IgD-negative memory B cell (primary cell): ENCODE results near the gene SETX. TPM values are rescaled to one million over a fixed set of nuclear protein-coding genes. Genes with fewer than 3 reads are reported as not detected.

ENCODE experiments used
- H3K27ac Mint-ChIP-seq, 3 donors: one replicate each; pipeline ENCODE4 v1.8.0; 2020 to 2022; ENCODE audit warnings: mild to moderate bottlenecking in 3 of 3, mixed read lengths in 3 of 3, moderate library complexity in 1 of 3
- H3K27me3 Mint-ChIP-seq: one replicate; pipeline ENCODE4 v1.8.0; 2021; ENCODE audit warnings: mixed read lengths
- H3K36me3 Mint-ChIP-seq: one replicate; pipeline ENCODE4 v1.8.0; 2020; ENCODE audit warnings: mild to moderate bottlenecking, mixed read lengths
- H3K4me1 Mint-ChIP-seq, 3 donors: one replicate each; pipeline ENCODE4 v1.8.0; 2020 to 2022; ENCODE audit warnings: mixed read lengths in 3 of 3, mild to moderate bottlenecking in 1 of 3
- H3K4me3 Mint-ChIP-seq, 4 donors: one replicate each; pipeline ENCODE4 v1.8.0; 2020 to 2022; ENCODE audit warnings: mild to moderate bottlenecking in 4 of 4, mixed read lengths in 4 of 4, moderate library complexity in 3 of 4
- H3K9me3 Mint-ChIP-seq, 3 donors: one replicate each; pipeline ENCODE4 v1.8.0; 2020 to 2021; ENCODE audit warnings: mixed read lengths in 3 of 3, mild to moderate bottlenecking in 1 of 3
- polyA plus RNA-seq: library from polyadenylated mRNA; unstranded; fragments of 300-500 nt; fragmentation: Illumina TruSeq; gene quantifications from one replicate; pipeline ENCODE4 v1.2.3, GENCODE V29; 2021

Gene SETX
- polyA plus RNA-seq, 1 donor from 2014 or later, result 39.3 TPM

GRCh38 chr9:132243156-132244074, 111.4 kb downstream of the SETX start:
- no peaks in the 10 kb centered on the region for H3K36me3 Mint-ChIP-seq
- peak overlapping the region in 1 of 3 donors; percentile 48 for H3K27ac Mint-ChIP-seq
- no peaks in the 10 kb centered on the region for H3K9me3 Mint-ChIP-seq
- H3K27me3 Mint-ChIP-seq, result peaks cover 11% of the 10 kb centered on the region
- peak overlapping the region; percentile 63 to 99 (median 90) for H3K4me3 Mint-ChIP-seq
- peaks cover 3 to 6% (median 6%) of the 10 kb centered on the region in 3 donors for H3K4me1 Mint-ChIP-seq

GRCh38 chr9:132242621-132243155, 112.1 kb downstream of the SETX start:
- peak overlapping the region; percentile 90 to 99 (median 97) for H3K4me3 Mint-ChIP-seq
- peaks cover 3 to 6% (median 6%) of the 10 kb centered on the region in 3 donors for H3K4me1 Mint-ChIP-seq
- peaks cover 11% of the 10 kb centered on the region for H3K27me3 Mint-ChIP-seq
- peak overlapping the region; percentile 78 to 95 (median 88) for H3K27ac Mint-ChIP-seq
- H3K36me3 Mint-ChIP-seq, result no peaks in the 10 kb centered on the region
- no peaks in the 10 kb centered on the region for H3K9me3 Mint-ChIP-seq

GRCh38 chr9:132241840-132242620, 112.8 kb downstream of the SETX start:
- H3K36me3 Mint-ChIP-seq, result no peaks in the 10 kb centered on the region
- peak overlapping the region; percentile 78 to 95 (median 88) for H3K27ac Mint-ChIP-seq
- H3K9me3 Mint-ChIP-seq, result no peaks in the 10 kb centered on the region
- H3K27me3 Mint-ChIP-seq, result peaks cover 10% of the 10 kb centered on the region
- H3K4me1 Mint-ChIP-seq, result peaks cover 3 to 6% (median 6%) of the 10 kb centered on the region in 3 donors
- H3K4me3 Mint-ChIP-seq, result peak overlapping the region; percentile 95 to 99 (median 97)

GRCh38 chr9:132241483-132241839, 113.3 kb downstream of the SETX start:
- Mint-ChIP-seq H3K27me3 (peaks cover 6% of the 10 kb centered on the region), H3K4me3 (peak overlapping the region; percentile 90 to 100 (median 96)), H3K36me3 (no peaks in the 10 kb centered on the region), H3K4me1 (peaks cover 6 to 9% (median 8%) of the 10 kb centered on the region in 3 donors), H3K27ac (peak overlapping the region; percentile 71 to 98 (median 80)), H3K9me3 (no peaks in the 10 kb centered on the region)

GRCh38 chr9:132240841-132241482, 113.8 kb downstream of the SETX start:
- Mint-ChIP-seq H3K27me3 (peaks cover under 1% of the 10 kb centered on the region), H3K27ac (peak overlapping the region; percentile 71 to 98 (median 80)), H3K4me3 (peak overlapping the region; percentile 90 to 100 (median 96)), H3K36me3 (no peaks in the 10 kb centered on the region), H3K9me3 (no peaks in the 10 kb centered on the region), H3K4me1 (peaks cover 6 to 11% (median 10%) of the 10 kb centered on the region in 3 donors)

- Mint-ChIP-seq H3K4me1 (peaks cover 6 to 11% (median 10%) of the 10 kb centered on the region in 3 donors), H3K27ac (peak overlapping the region; percentile 35 to 59 (median 58)), H3K36me3 (no peaks in the 10 kb centered on the region), H3K9me3 (no peaks in the 10 kb centered on the region), H3K4me3 (peak overlapping the region; percentile 39 to 96 (median 79)), H3K27me3 (no peaks in the 10 kb centered on the region)
Measured at GRCh38 chr9:132239999-132240840, 114.6 kb downstream of the SETX start.

- no peaks in the 10 kb centered on the region for H3K27me3 Mint-ChIP-seq
- H3K4me1 Mint-ChIP-seq, result peaks cover 5 to 11% (median 10%) of the 10 kb centered on the region in 3 donors
- peak overlapping the region in 1 of 3 donors; percentile 58 for H3K27ac Mint-ChIP-seq
- no peaks in the 10 kb centered on the region for H3K36me3 Mint-ChIP-seq
- H3K9me3 Mint-ChIP-seq, result no peaks in the 10 kb centered on the region
- H3K4me3 Mint-ChIP-seq, result peak overlapping the region in 1 of 4 donors; percentile 24
Measured at GRCh38 chr9:132239518-132239917, 115.3 kb downstream of the SETX start.

GRCh38 chr9:132238992-132239391, 115.8 kb downstream of the SETX start:
- no peaks in the 10 kb centered on the region for H3K9me3 Mint-ChIP-seq
- H3K27me3 Mint-ChIP-seq, result no peaks in the 10 kb centered on the region
- no peaks in the 10 kb centered on the region for H3K36me3 Mint-ChIP-seq
- H3K4me3 Mint-ChIP-seq, result peak overlapping the region in 1 of 4 donors; percentile 24
- peaks cover 2 to 11% (median 10%) of the 10 kb centered on the region in 3 donors for H3K4me1 Mint-ChIP-seq
- no peak overlapping the region for H3K27ac Mint-ChIP-seq

- peak overlapping the region in 1 of 3 donors; percentile 73 for H3K27ac Mint-ChIP-seq
Measured at GRCh38 chr9:132238026-132238972, 116.5 kb downstream of the SETX start.

GRCh38 chr9:132237481-132237880, 117.3 kb downstream of the SETX start:
- Mint-ChIP-seq H3K4me3 (peak overlapping the region in 1 of 4 donors; percentile 33), H3K27ac (no peak overlapping the region), H3K4me1 (peaks cover 0 to 10% (median 9%) of the 10 kb centered on the region in 3 donors), H3K9me3 (no peaks in the 10 kb centered on the region), H3K36me3 (no peaks in the 10 kb centered on the region), H3K27me3 (no peaks in the 10 kb centered on the region)

More at GRCh38 chr9:132238026-132238972, 116.5 kb downstream of the SETX start:
- Mint-ChIP-seq H3K9me3 (no peaks in the 10 kb centered on the region), H3K4me1 (peaks cover 0 to 11% (median 10%) of the 10 kb centered on the region in 3 donors), H3K36me3 (no peaks in the 10 kb centered on the region), H3K27me3 (no peaks in the 10 kb centered on the region), H3K4me3 (peak overlapping the region in 1 of 4 donors; percentile 26)

- no peaks in the 10 kb centered on the region for H3K36me3 Mint-ChIP-seq
- no peaks in the 10 kb centered on the region for H3K27me3 Mint-ChIP-seq
- H3K9me3 Mint-ChIP-seq, result no peaks in the 10 kb centered on the region
- peaks cover 0 to 7% (median 6%) of the 10 kb centered on the region in 3 donors for H3K4me1 Mint-ChIP-seq
- peak overlapping the region in 2 of 4 donors; percentile 41 to 46 for H3K4me3 Mint-ChIP-seq
- peak overlapping the region in 1 of 3 donors; percentile 82 for H3K27ac Mint-ChIP-seq
Measured at GRCh38 chr9:132236662-132237311, 118.0 kb downstream of the SETX start.

- peaks cover 0 to 7% (median 6%) of the 10 kb centered on the region in 3 donors for H3K4me1 Mint-ChIP-seq
- H3K27me3 Mint-ChIP-seq, result no peaks in the 10 kb centered on the region
- peak overlapping the region in 1 of 3 donors; percentile 82 for H3K27ac Mint-ChIP-seq
- no peaks in the 10 kb centered on the region for H3K9me3 Mint-ChIP-seq
- peak overlapping the region in 1 of 4 donors; percentile 46 for H3K4me3 Mint-ChIP-seq
- H3K36me3 Mint-ChIP-seq, result no peaks in the 10 kb centered on the region
Measured at GRCh38 chr9:132235894-132236661, 118.7 kb downstream of the SETX start.
